Testis (tissue), 3 donors: ENCODE results near the gene SRGAP1. TPM values are rescaled to one million over a fixed set of nuclear protein-coding genes. Genes with fewer than 3 reads are reported as not detected.
"Not testable (repeated sequence)": the region's sequence is repeated elsewhere in the genome, so short reads cannot be mapped to it uniquely, and the experiment has no call there.

ENCODE experiments used
- DNase-seq: peaks from one replicate; pipeline ENCODE4 v3.0.0-alpha.2; 2019
- H3K27ac ChIP-seq, 2 donors: fragments of 200-600 bp; sonication (generic); one replicate each; pipeline ENCODE4 v1.5.1; 2019
- H3K27me3 ChIP-seq: fragments of 200-600 bp; sonication (generic); one replicate; pipeline ENCODE4 v1.5.1; 2019
- H3K36me3 ChIP-seq: fragments of 200-600 bp; sonication (generic); one replicate; pipeline ENCODE4 v1.5.1; 2017; ENCODE audit warnings: low read depth; ENCODE audit errors: missing control alignments
- H3K4me1 ChIP-seq: fragments of 200-600 bp; sonication (generic); one replicate; pipeline ENCODE4 v1.5.1; 2019
- H3K4me3 ChIP-seq, 2 donors: fragments of 200-600 bp; sonication (generic); one replicate each; pipeline ENCODE4 v1.5.1; 2017 to 2019
- H3K9me3 ChIP-seq: fragments of 200-600 bp; sonication (generic); one replicate; pipeline ENCODE4 v1.5.1; 2017
- CTCF ChIP-seq, 3 experiments: fragments of 450-650 bp in 2 of 3; fragments of 200-600 bp in 1 of 3; sonication (generic) in 1 of 3; IDR thresholded peaks; one replicate each; pipeline ENCODE4 v1.5.1; 2016 to 2019; ENCODE audit warnings: antibody characterized with exemption in 3 of 3, mild to moderate bottlenecking in 2 of 3, moderate library complexity in 1 of 3
- POLR2A ChIP-seq: fragments of 450-650 bp; IDR thresholded peaks from one replicate; pipeline ENCODE4 v1.6.1; 2017; ENCODE audit warnings: antibody characterized with exemption, mild to moderate bottlenecking, moderate library complexity
- WGBS, 2 donors: methylation state at CpG; one replicate each; pipeline ENCODE4 v1.1.5; 2018; 5-methylcytosine and 5-hydroxymethylcytosine counted together
- intact Hi-C: fragments of 100-400 bp; cut with DNase I; formaldehyde crosslinking; loops from one replicate; pipeline ENCODE4 v1.15.1; 2023; ENCODE audit warnings: low total_unique reads
- polyA plus RNA-seq: library from polyadenylated mRNA; stranded (reverse); fragments of 350-450 nt; fragmentation: Illumina TruSeq; extraction: RNeasy Lipid Tissue Mini Kit (QIAGEN cat#74804); gene quantifications from one replicate; pipeline ENCODE4 v1.2.3, GENCODE V29; 2014; ENCODE audit warnings: low read depth, low replicate concordance; ENCODE audit not compliant: insufficient read depth
- total RNA-seq, 2 donors: library from RNA; depleted of rRNA; stranded (reverse); fragments of >200 nt; gene quantifications; one replicate each; pipeline ENCODE4 v1.2.3, GENCODE V29; 2016

SRGAP1 gene
- total and polyA plus RNA-seq, 3 donors from 2014 or later = 9.4 to 47.2 (median 26.9) TPM

GRCh38 chr12:64110864-64111263 is 266.4 kb downstream of the SRGAP1 start:
- no peaks in the 10 kb centered on the region for H3K4me1 ChIP-seq
- H3K27me3 ChIP-seq = no peaks in the 10 kb centered on the region
- H3K27ac ChIP-seq = no peak overlapping the region
- H3K4me3 ChIP-seq = no peak overlapping the region
- TF ChIP-seq CTCF (IDR thresholded peaks at IDR 0.05) (no peak), POLR2A (no peak)
- H3K9me3 ChIP-seq = no peaks in the 10 kb centered on the region
- intact Hi-C loops = no loop called here
- H3K36me3 ChIP-seq = no peaks in the 10 kb centered on the region
- no peak for DNase-seq

GRCh38 chr12:64116969-64117368 is 272.5 kb downstream of the SRGAP1 start:
- no peak overlapping the region for H3K4me3 ChIP-seq
- intact Hi-C loops = no loop called here
- no peaks in the 10 kb centered on the region for H3K9me3 ChIP-seq
- TF ChIP-seq POLR2A (no peak), CTCF (IDR thresholded peaks at IDR 0.05) (no peak)
- WGBS, 2 donors = 96 to 97% methylated on average over 2 of the region's 2 CpGs
- H3K27me3 ChIP-seq = no peaks in the 10 kb centered on the region
- DNase-seq = no peak
- no peaks in the 10 kb centered on the region for H3K36me3 ChIP-seq
- no peaks in the 10 kb centered on the region for H3K4me1 ChIP-seq
- no peak overlapping the region for H3K27ac ChIP-seq

GRCh38 chr12:64120568-64120967 is 276.1 kb downstream of the SRGAP1 start:
- H3K27ac ChIP-seq = no peak overlapping the region
- no peak for DNase-seq
- no peaks in the 10 kb centered on the region for H3K27me3 ChIP-seq
- no peaks in the 10 kb centered on the region for H3K36me3 ChIP-seq
- H3K9me3 ChIP-seq = no peaks in the 10 kb centered on the region
- no peak for TF ChIP-seq CTCF (IDR thresholded peaks at IDR 0.05)
- TF ChIP-seq POLR2A = no peak
- no peak overlapping the region for H3K4me3 ChIP-seq
- H3K4me1 ChIP-seq = no peaks in the 10 kb centered on the region
- intact Hi-C loops = no loop called here

- H3K27me3 ChIP-seq, H3K4me1 ChIP-seq, DNase-seq, intact Hi-C loops, H3K36me3 ChIP-seq, H3K4me3 ChIP-seq, H3K9me3 ChIP-seq, H3K27ac ChIP-seq: not testable (repeated sequence)
- WGBS, 2 donors = 95 to 98% methylated on average over 3 of the region's 3 CpGs
These were observed 276.6 kb downstream of the SRGAP1 start for GRCh38 chr12:64121086-64121485.

GRCh38 chr12:64122154-64122553 is 277.7 kb downstream of the SRGAP1 start:
- Histone ChIP-seq H3K27ac (no peak overlapping the region), H3K4me3 (no peak overlapping the region), H3K9me3 (no peaks in the 10 kb centered on the region), H3K4me1 (no peaks in the 10 kb centered on the region), H3K36me3 (no peaks in the 10 kb centered on the region), H3K27me3 (no peaks in the 10 kb centered on the region)
- TF ChIP-seq CTCF (IDR thresholded peaks at IDR 0.05) (no peak), POLR2A (no peak)
- no peak for DNase-seq
- intact Hi-C loops = no loop called here
